NCI-H2227 (cell line): Measurements from ENCODE around the gene PPDPF.

Source experiments
- DNase-seq: peaks from one replicate; lab custom pipeline; 2025; ENCODE audit not compliant: unreplicated experiment; lab: John Stamatoyannopoulos, UW

The PPDPF gene

GRCh38 chr20:63536241-63536977, 15.8 kb downstream of the PPDPF start:
- no peak for DNase-seq

- DNase-seq: no peak
Observed at GRCh38 chr20:63536997-63537524, 16.5 kb downstream of the PPDPF start, which contains the start of gene PTK6. PTK6 (minus strand) TSS chr20:63537376; CDS start chr20:63537314, 62 bp downstream.

GRCh38 chr20:63537525-63538203, 17.1 kb downstream of the PPDPF start:
- DNase-seq: peak; percentile 87

- no peak for DNase-seq
Observed at GRCh38 chr20:63538204-63539091, 17.9 kb downstream of the PPDPF start.

- no peak for DNase-seq
Observed at GRCh38 chr20:63539092-63539430, 18.5 kb downstream of the PPDPF start.

GRCh38 chr20:63539441-63540370, 19.1 kb downstream of the PPDPF start:
- no peak for DNase-seq

- DNase-seq: no peak
Observed at GRCh38 chr20:63540417-63541186, 20.0 kb downstream of the PPDPF start.

GRCh38 chr20:63541371-63541770, 20.8 kb downstream of the PPDPF start:
- no peak for DNase-seq

GRCh38 chr20:63542031-63542559, 21.5 kb downstream of the PPDPF start:
- no peak for DNase-seq

GRCh38 chr20:63542696-63543095, 22.1 kb downstream of the PPDPF start:
- no peak for DNase-seq

GRCh38 chr20:63543131-63543530, 22.6 kb downstream of the PPDPF start:
- no peak for DNase-seq

GRCh38 chr20:63543733-63544132, 23.2 kb downstream of the PPDPF start:
- no peak for DNase-seq

- DNase-seq: no peak
Observed at GRCh38 chr20:63544241-63544957, 23.8 kb downstream of the PPDPF start.

GRCh38 chr20:63544958-63545516, 24.5 kb downstream of the PPDPF start:
- DNase-seq: no peak

- no peak for DNase-seq
Observed at GRCh38 chr20:63545814-63546213, 25.2 kb downstream of the PPDPF start.

- no peak for DNase-seq
Observed at GRCh38 chr20:63546256-63546955, 25.8 kb downstream of the PPDPF start.

- no peak for DNase-seq
Observed at GRCh38 chr20:63546956-63547724, 26.6 kb downstream of the PPDPF start.
